ENCODE data around the gene DESI2. TPM values are rescaled to one million over a fixed set of nuclear protein-coding genes. Genes with fewer than 3 reads are reported as not detected.

DESI2 gene
- total and polyA plus RNA-seq, 2 of the 8 experiments (the other 6 are each of a cell fraction or from before 2014, with no cell fraction given): 54.0 to 110 TPM

GRCh38 chr1:244651956-244652622 lies 837 bp upstream of the DESI2 start:
- 18% methylated on average over 15 of the region's 15 CpGs; no CpG with 5 or more reads in 1 of the 2 experiments for WGBS, 2 experiments (ENCODE audit: extremely low coverage in 1 of 2, insufficient coverage in 1 of 2, insufficient read length in 1 of 2, insufficient replicate concordance in 2 of 2, low coverage in 1 of 2, low lambda C conversion rate in 2 of 2, missing lambda C conversion rate in 1 of 2)

More at GRCh38 chr1:244651956-244652622, 837 bp upstream of the DESI2 start:
- peak overlapping the region; percentile 11; the same call in 1 of the 2 replicates for H2BK15ac ChIP-seq (ENCODE audit: low read length)
- H3K4ac ChIP-seq (replicated peaks; ENCODE audit: insufficient read length, low read depth, low read length): peak overlapping the region; percentile 28
- peak overlapping the region; percentile 93 for H2BK120ac ChIP-seq (replicated peaks; ENCODE audit: low read depth, low read length)
- H3K79me1 ChIP-seq (ENCODE audit: low read depth, low read length): no peaks in the 10 kb centered on the region
- peak overlapping the region; percentile 37 for H3K14ac ChIP-seq (ENCODE audit: insufficient read length)
- H3K56ac ChIP-seq (replicated peaks; ENCODE audit: insufficient read length, low read depth, low read length): no peak overlapping the region
- peak overlapping the region; percentile 88 for H3K18ac ChIP-seq (ENCODE audit: extremely low read depth, low read length)
- DNase-seq (ENCODE audit: low read depth in 1 of 2, low spot score in 2 of 2) (no peak), FAIRE-seq (no peak)
- peak overlapping the region; percentile 12 for H4K91ac ChIP-seq (replicated peaks; ENCODE audit: insufficient read length, low read length)
- H2BK5ac ChIP-seq (ENCODE audit: low read depth, low read length): peak overlapping the region; percentile 90
- peak overlapping the region; percentile 59; the same call in 1 of the 2 replicates for H2AK5ac ChIP-seq (ENCODE audit: low read depth, low read length)
- no peaks in the 10 kb centered on the region for H3K9me3 ChIP-seq (ENCODE audit: insufficient read depth in 2 of 2, low read depth in 1 of 2, low read length in 1 of 2)
- peaks cover 25 to 39% of the 10 kb centered on the region in 2 experiments for H3K79me2 ChIP-seq (ENCODE audit: control insufficient read depth in 1 of 2, insufficient read depth in 2 of 2, low read length in 2 of 2)
- H4K5ac ChIP-seq (ENCODE audit: insufficient read length, low read depth, low read length): peak overlapping the region; percentile 95
- H2BK20ac ChIP-seq (ENCODE audit: low read length): peak overlapping the region; percentile 9; the same call in 1 of the 2 replicates
- H4K8ac ChIP-seq (ENCODE audit: extremely low read depth, insufficient read depth, low read length): no peak overlapping the region; the same call in 1 of the 2 replicates
- no peaks in the 10 kb centered on the region for H3K27me3 ChIP-seq (replicated peaks in 1 of 4; ENCODE audit: control insufficient read depth in 3 of 4, extremely low read depth in 1 of 4, insufficient read depth in 3 of 4, low read length in 3 of 4)
- H3K27ac ChIP-seq (ENCODE audit: low read depth, low read length): peak overlapping the region; percentile 69
- H3K23me2 ChIP-seq (ENCODE audit: low read depth, low read length): peaks cover 2% of the 10 kb centered on the region; the same call in 1 of the 2 replicates
- H3K23ac ChIP-seq (ENCODE audit: insufficient read length): no peak overlapping the region
- H4K20me1 ChIP-seq (replicated peaks in 1 of 2; ENCODE audit: control insufficient read depth in 1 of 2, insufficient read depth in 2 of 2, low read length in 2 of 2): peaks cover 1 to 2% of the 10 kb centered on the region in 2 experiments
- peaks cover 0 to 7% (median under 1%) of the 10 kb centered on the region in 4 experiments; a peak in 2 of 8 replicates for H3K36me3 ChIP-seq (ENCODE audit: control insufficient read depth in 2 of 4, insufficient read depth in 4 of 4, low read length in 3 of 4)
- ChIA-PET POLR2A (ENCODE audit: partially characterized antibody) (interaction anchor here (0.6 to 1.7 kb wide), 14 partner anchors 17 to 209 kb away, joined by 3 to 8 read pairs (median 4); partner anchors contain the start of genes CATSPERE and COX20), CTCF (ENCODE audit: partially characterized antibody) (interaction anchor here (0.6 to 4.4 kb wide), 6 partner anchors 9 to 1674 kb away, joined by 3 to 20 read pairs (median 4); no protein-coding TSS in a partner anchor)
- H2AFZ ChIP-seq (ENCODE audit: low read length): peak overlapping the region; percentile 47; the same call in 1 of the 2 replicates
- H3K4me3 ChIP-seq (ENCODE audit: extremely low read depth in 1 of 4, insufficient read depth in 2 of 4, low read depth in 3 of 4, low read length in 4 of 4): peak overlapping the region; percentile 37 to 89 (median 52)
- peaks cover 2 to 14% (median 11%) of the 10 kb centered on the region in 4 experiments; a peak in 6 of 7 replicates for H3K4me1 ChIP-seq (replicated peaks in 1 of 4; ENCODE audit: control insufficient read depth in 3 of 4, insufficient read depth in 4 of 4, low read length in 3 of 4)
- H2BK12ac ChIP-seq (ENCODE audit: low read depth, low read length): peak overlapping the region; percentile 84
- peak overlapping the region; percentile 25 to 79 (median 58); a peak in 6 of 7 replicates for H3K9ac ChIP-seq (replicated peaks in 1 of 4; ENCODE audit: extremely low read depth in 1 of 4, low read depth in 3 of 4, low read length in 3 of 4)
- TF ChIP-seq PHF8 (conservative IDR thresholded peaks at IDR 0.05; ENCODE audit: low read depth, low read length) (peak; percentile 17; the same call in 1 of the 2 replicates), KDM1A (IDR thresholded peaks at IDR 0.05; ENCODE audit: borderline replicate concordance, low read length) (no peak), BCL11A (IDR thresholded peaks at IDR 0.05; ENCODE audit: low read depth in 2 of 2, low read length in 2 of 2) (no peak), HDAC2 (IDR thresholded peaks at IDR 0.05; ENCODE audit: borderline replicate concordance in 1 of 2, low read depth in 2 of 2, low read length in 2 of 2) (0 out of 4 replicates have a peak, but pooled peaks of 1 of the 2 experiments have one; percentile 49), TAF7 (optimal IDR thresholded peaks at IDR 0.05; ENCODE audit: borderline replicate concordance, low read depth, low read length) (peak; percentile 71)
- H3K4me2 ChIP-seq (ENCODE audit: insufficient read depth in 1 of 2, low read depth in 2 of 2, low read length in 2 of 2): peak overlapping the region; percentile 74 to 95

Measured in H1 (cell line).